ENCODE results near the gene HELB.

GRCh38 chr12:66302827-66303169, 505 bp downstream of the HELB start:
- TF ChIP-seq, protein P1, sequence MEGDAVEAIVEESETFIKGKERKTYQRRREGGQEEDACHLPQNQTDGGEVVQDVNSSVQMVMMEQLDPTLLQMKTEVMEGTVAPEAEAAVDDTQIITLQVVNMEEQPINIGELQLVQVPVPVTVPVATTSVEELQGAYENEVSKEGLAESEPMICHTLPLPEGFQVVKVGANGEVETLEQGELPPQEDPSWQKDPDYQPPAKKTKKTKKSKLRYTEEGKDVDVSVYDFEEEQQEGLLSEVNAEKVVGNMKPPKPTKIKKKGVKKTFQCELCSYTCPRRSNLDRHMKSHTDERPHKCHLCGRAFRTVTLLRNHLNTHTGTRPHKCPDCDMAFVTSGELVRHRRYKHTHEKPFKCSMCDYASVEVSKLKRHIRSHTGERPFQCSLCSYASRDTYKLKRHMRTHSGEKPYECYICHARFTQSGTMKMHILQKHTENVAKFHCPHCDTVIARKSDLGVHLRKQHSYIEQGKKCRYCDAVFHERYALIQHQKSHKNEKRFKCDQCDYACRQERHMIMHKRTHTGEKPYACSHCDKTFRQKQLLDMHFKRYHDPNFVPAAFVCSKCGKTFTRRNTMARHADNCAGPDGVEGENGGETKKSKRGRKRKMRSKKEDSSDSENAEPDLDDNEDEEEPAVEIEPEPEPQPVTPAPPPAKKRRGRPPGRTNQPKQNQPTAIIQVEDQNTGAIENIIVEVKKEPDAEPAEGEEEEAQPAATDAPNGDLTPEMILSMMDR (IDR thresholded peaks at IDR 0.05; ENCODE audit: low read depth, low read length, missing input control) = no peak
- TF ChIP-seq SP1 (IDR thresholded peaks at IDR 0.05) (no peak), FOXA2 (IDR thresholded peaks at IDR 0.05) (no peak), REST (IDR thresholded peaks at IDR 0.05) (no peak), TAF1 (conservative IDR thresholded peaks at IDR 0.05) (no peak), YY1 (IDR thresholded peaks at IDR 0.05) (no peak), JUND (IDR thresholded peaks at IDR 0.05) (no peak), RAD21 (IDR thresholded peaks at IDR 0.05) (no peak), HNF4A (conservative IDR thresholded peaks at IDR 0.05) (no peak)
- TF ChIP-seq, protein P2, sequence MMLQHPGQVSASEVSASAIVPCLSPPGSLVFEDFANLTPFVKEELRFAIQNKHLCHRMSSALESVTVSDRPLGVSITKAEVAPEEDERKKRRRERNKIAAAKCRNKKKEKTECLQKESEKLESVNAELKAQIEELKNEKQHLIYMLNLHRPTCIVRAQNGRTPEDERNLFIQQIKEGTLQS (IDR thresholded peaks at IDR 0.05) = no peak
- TF ChIP-seq, protein P3, sequence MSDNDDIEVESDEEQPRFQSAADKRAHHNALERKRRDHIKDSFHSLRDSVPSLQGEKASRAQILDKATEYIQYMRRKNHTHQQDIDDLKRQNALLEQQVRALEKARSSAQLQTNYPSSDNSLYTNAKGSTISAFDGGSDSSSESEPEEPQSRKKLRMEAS (IDR thresholded peaks at IDR 0.05) = no peak
